Gastrocnemius medialis (tissue), 4 donors: ENCODE data around the gene APOL3. TPM values are rescaled to one million over a fixed set of nuclear protein-coding genes. Genes with fewer than 3 reads are reported as not detected.

Source experiments
- ATAC-seq, 2 donors: fragments of 150-250 bp; one replicate each; pipeline ENCODE4 v1.9.1; 2016
- DNase-seq, 2 donors: peaks; one replicate each; pipeline ENCODE4 v3.0.0-alpha.2; 2019
- H3K27ac ChIP-seq, 4 donors: fragments of 200-600 bp; sonication (generic); 1 replicate in 1 of 4; 2 replicates in 3 of 4; pipeline ENCODE4 v1.5.1; 2016 to 2018; ENCODE audit warnings: mild to moderate bottlenecking in 2 of 4, moderate library complexity in 1 of 4
- H3K27me3 ChIP-seq, 3 donors: fragments of 200-600 bp; sonication (generic) in 2 of 3; 1 replicate in 1 of 3; 2 replicates in 2 of 3; pipeline versions ENCODE4 v1.5.1 to v1.6.0; 2016 to 2019; ENCODE audit warnings: mild to moderate bottlenecking in 1 of 3, moderate library complexity in 1 of 3
- H3K36me3 ChIP-seq, 2 donors: fragments of 200-600 bp; sonication (generic) in 1 of 2; one replicate each; pipeline ENCODE4 v1.5.1; 2017 to 2018
- H3K4me1 ChIP-seq, 2 donors: fragments of 200-600 bp; sonication (generic) in 1 of 2; one replicate each; pipeline ENCODE4 v1.5.1; 2016 to 2017; ENCODE audit warnings: mild to moderate bottlenecking in 2 of 2
- H3K4me3 ChIP-seq, 4 donors: fragments of 200-600 bp; sonication (generic) in 3 of 4; 1 replicate in 1 of 4; 2 replicates in 3 of 4; pipeline ENCODE4 v1.5.1; 2016 to 2019; ENCODE audit warnings: mild to moderate bottlenecking in 2 of 4
- H3K9me3 ChIP-seq, 3 donors: fragments of 200-600 bp; sonication (generic) in 2 of 3; 1 replicate in 1 of 3; 2 replicates in 2 of 3; pipeline ENCODE4 v1.5.1; 2016 to 2019
- CTCF ChIP-seq, 5 experiments: fragments of 450-650 bp in 3 of 5; fragments of 200-600 bp in 2 of 5; sonication (generic) in 2 of 5; IDR thresholded peaks in 4 of 5; conservative IDR thresholded peaks in 1 of 5; 1 replicate in 4 of 5; 2 replicates in 1 of 5; pipeline ENCODE4 v1.5.1; 2016 to 2019; ENCODE audit warnings: antibody characterized with exemption in 5 of 5, mild to moderate bottlenecking in 3 of 5, moderate library complexity in 3 of 5
- POLR2A ChIP-seq, 2 donors: fragments of 450-650 bp; IDR thresholded peaks; one replicate each; pipeline ENCODE4 v1.6.1; 2017; ENCODE audit warnings: antibody characterized with exemption in 2 of 2, mild to moderate bottlenecking in 2 of 2, moderate library complexity in 2 of 2
- in situ Hi-C, 4 donors: fragments of 200-750 bp; cut with MboI; loops; one replicate each; pipeline versions ENCODE4 v1.15.0 to v1.8.0; 2017; ENCODE audit warnings: low sequenced_read_pairs in 4 of 4
- intact Hi-C: fragments of 100-400 bp; cut with DNase I; formaldehyde crosslinking; loops from one replicate; pipeline ENCODE4 v1.15.1; 2023; ENCODE audit warnings: low total_unique reads
- total RNA-seq, 4 donors: library from RNA; depleted of rRNA; stranded (reverse); fragments of >200 nt; gene quantifications; one replicate each; pipeline versions ENCODE4 v1.1.0 to v1.2.3, GENCODE V29; 2016

Gene APOL3
- total RNA-seq, 4 donors from 2014 or later, result 16.6 to 23.4 (median 19.3) TPM

GRCh38 chr22:36107436-36107835, 53.1 kb downstream of the APOL3 start:
- TF ChIP-seq CTCF (IDR thresholded peaks at IDR 0.05 in 4 of 5, conservative IDR thresholded peaks at IDR 0.05 in 1 of 5) (no peak), POLR2A (IDR thresholded peaks at IDR 0.05) (no peak)
- peaks cover 0 to 2% (median 0%) of the 10 kb centered on the region in 3 donors for H3K27me3 ChIP-seq
- H3K36me3 ChIP-seq, result no peaks in the 10 kb centered on the region
- no peak for ATAC-seq
- no peak overlapping the region for H3K4me3 ChIP-seq
- in situ Hi-C loops (loop anchor here in 2 of 4 donors (25.0 kb wide), 2 partner anchors 645 to 670 kb away; no protein-coding TSS in a partner anchor), intact Hi-C loops (no loop called here)
- H3K27ac ChIP-seq, result no peak overlapping the region
- DNase-seq, result no peak
- no peaks in the 10 kb centered on the region for H3K4me1 ChIP-seq
- H3K9me3 ChIP-seq, result no peaks in the 10 kb centered on the region

- in situ Hi-C loops (loop anchor here in 2 of 4 donors (25.0 kb wide), 2 partner anchors 645 to 670 kb away; no protein-coding TSS in a partner anchor), intact Hi-C loops (no loop called here)
- ATAC-seq, result no peak
- DNase-seq, result no peak
- H3K36me3 ChIP-seq, result no peaks in the 10 kb centered on the region
- no peaks in the 10 kb centered on the region for H3K4me1 ChIP-seq
- H3K27ac ChIP-seq, result no peak overlapping the region
- peaks cover 0 to 2% (median 0%) of the 10 kb centered on the region in 3 donors for H3K27me3 ChIP-seq
- TF ChIP-seq CTCF (IDR thresholded peaks at IDR 0.05 in 4 of 5, conservative IDR thresholded peaks at IDR 0.05 in 1 of 5) (no peak), POLR2A (IDR thresholded peaks at IDR 0.05) (no peak)
- no peaks in the 10 kb centered on the region for H3K9me3 ChIP-seq
- H3K4me3 ChIP-seq, result no peak overlapping the region
These were observed 53.6 kb downstream of the APOL3 start for GRCh38 chr22:36106910-36107309.

GRCh38 chr22:36104988-36105387, 55.6 kb downstream of the APOL3 start:
- no peak for ATAC-seq
- no peak overlapping the region for H3K27ac ChIP-seq
- H3K36me3 ChIP-seq, result no peaks in the 10 kb centered on the region
- no peak for TF ChIP-seq CTCF (IDR thresholded peaks at IDR 0.05 in 4 of 5, conservative IDR thresholded peaks at IDR 0.05 in 1 of 5)
- no peak for TF ChIP-seq POLR2A (IDR thresholded peaks at IDR 0.05)
- no peaks in the 10 kb centered on the region for H3K27me3 ChIP-seq
- intact Hi-C loops, result no loop called here
- H3K9me3 ChIP-seq, result no peaks in the 10 kb centered on the region
- H3K4me3 ChIP-seq, result no peak overlapping the region
- no peak for DNase-seq
- in situ Hi-C loops, result loop anchor here in 2 of 4 donors (25.0 kb wide), 2 partner anchors 643 to 668 kb away; no protein-coding TSS in a partner anchor
- H3K4me1 ChIP-seq, result no peaks in the 10 kb centered on the region

- no peak overlapping the region for H3K27ac ChIP-seq
- no peaks in the 10 kb centered on the region for H3K27me3 ChIP-seq
- ATAC-seq (no peak), DNase-seq (no peak)
- H3K4me3 ChIP-seq, result no peak overlapping the region
- H3K4me1 ChIP-seq, result no peaks in the 10 kb centered on the region
- TF ChIP-seq POLR2A (IDR thresholded peaks at IDR 0.05), result no peak
- TF ChIP-seq CTCF (IDR thresholded peaks at IDR 0.05 in 4 of 5, conservative IDR thresholded peaks at IDR 0.05 in 1 of 5), result no peak
- H3K9me3 ChIP-seq, result no peaks in the 10 kb centered on the region
- no peaks in the 10 kb centered on the region for H3K36me3 ChIP-seq
- intact Hi-C loops, result no loop called here
- in situ Hi-C loops, result loop anchor here in 2 of 4 donors (25.0 kb wide), 2 partner anchors 642 to 667 kb away; no protein-coding TSS in a partner anchor
These were observed 56.1 kb downstream of the APOL3 start for GRCh38 chr22:36104435-36104834.

- in situ Hi-C loops (loop anchor here in 2 of 4 donors (25.0 kb wide), 2 partner anchors 642 to 667 kb away; no protein-coding TSS in a partner anchor), intact Hi-C loops (no loop called here)
- H3K9me3 ChIP-seq, result no peaks in the 10 kb centered on the region
- no peak overlapping the region for H3K4me3 ChIP-seq
- no peaks in the 10 kb centered on the region for H3K4me1 ChIP-seq
- TF ChIP-seq POLR2A (IDR thresholded peaks at IDR 0.05), result no peak
- TF ChIP-seq CTCF (IDR thresholded peaks at IDR 0.05 in 4 of 5, conservative IDR thresholded peaks at IDR 0.05 in 1 of 5), result no peak
- no peak for DNase-seq
- no peaks in the 10 kb centered on the region for H3K36me3 ChIP-seq
- H3K27me3 ChIP-seq, result no peaks in the 10 kb centered on the region
- no peak for ATAC-seq
- H3K27ac ChIP-seq, result no peak overlapping the region
These were observed 56.7 kb downstream of the APOL3 start for GRCh38 chr22:36103891-36104290.
